ENCODE measurements around the gene SKI. TPM values are rescaled to one million over a fixed set of nuclear protein-coding genes. Genes with fewer than 3 reads are reported as not detected.

Gene SKI
- total RNA-seq, 1 donor from 2014 or later, result 19.3 TPM

- DNase-seq, result no peak
Observed at GRCh38 chr1:2209400-2210083, 18.6 kb upstream of the SKI start.

- no peak for DNase-seq
Observed at GRCh38 chr1:2210084-2210653, 17.9 kb upstream of the SKI start.

DNA sequence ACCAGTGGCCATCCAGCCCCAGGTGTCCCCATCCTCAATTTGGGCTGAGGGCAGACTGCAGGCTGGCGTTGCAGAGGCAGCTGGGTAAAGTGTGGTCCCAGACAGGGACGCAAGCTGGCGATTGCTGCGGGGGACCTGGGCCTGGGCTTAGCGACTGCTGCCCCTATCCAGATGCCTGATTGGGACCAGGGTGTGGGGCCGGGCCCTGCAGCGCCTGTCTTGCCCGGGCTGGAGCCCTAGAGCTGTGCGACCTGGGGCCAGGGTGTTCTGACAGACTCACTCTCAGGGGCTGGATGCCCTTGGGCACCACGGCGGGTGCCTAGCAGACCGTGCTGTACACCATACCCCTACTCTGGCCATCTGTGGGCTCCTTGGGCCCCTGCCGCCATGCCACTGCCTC is 17.3 kb upstream of the SKI start:
- DNase-seq, result no peak

GRCh38 chr1:2212274-2212531 is 15.9 kb upstream of the SKI start:
- no peak for DNase-seq

- DNase-seq, result peak; percentile 88
Observed at GRCh38 chr1:2212532-2213491, 15.3 kb upstream of the SKI start.

GRCh38 chr1:2213576-2214505 is 14.3 kb upstream of the SKI start:
- peak; percentile 68 for DNase-seq

DNA sequence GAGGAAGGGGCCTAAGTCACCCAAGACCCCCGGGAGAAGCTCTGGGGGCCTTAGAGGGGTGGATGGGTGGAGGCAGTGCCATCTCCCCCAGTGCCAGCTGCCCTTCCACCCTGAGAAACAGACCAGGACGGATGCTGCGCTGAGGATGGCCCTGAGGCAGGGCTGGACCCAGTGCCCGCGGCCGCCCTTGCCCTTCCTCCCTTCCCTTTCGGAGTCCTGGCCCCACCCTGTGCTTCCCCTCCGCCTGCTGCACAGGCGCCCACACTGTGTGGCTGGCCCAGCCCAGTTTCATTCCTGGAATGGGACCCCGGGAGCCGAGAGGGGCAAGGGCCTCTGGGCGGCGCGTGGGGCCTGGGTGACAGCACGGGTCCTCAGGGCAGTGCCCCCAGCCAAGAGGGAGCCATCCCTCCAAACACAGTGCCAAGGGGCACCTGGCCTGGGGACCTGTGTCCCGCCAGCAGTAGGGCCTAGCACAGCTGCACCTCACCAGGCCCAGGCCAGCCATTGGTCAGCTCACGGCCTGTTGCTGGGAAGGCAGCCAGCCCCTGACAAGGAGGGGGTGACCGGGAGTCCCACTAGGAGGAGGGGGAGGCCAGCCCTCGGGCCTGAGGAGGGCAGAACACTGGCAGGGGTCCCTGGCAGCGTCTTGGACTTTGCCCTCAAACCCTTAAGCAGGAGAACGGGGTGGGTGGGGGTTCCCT is 13.4 kb upstream of the SKI start:
- DNase-seq, result no peak

DNA sequence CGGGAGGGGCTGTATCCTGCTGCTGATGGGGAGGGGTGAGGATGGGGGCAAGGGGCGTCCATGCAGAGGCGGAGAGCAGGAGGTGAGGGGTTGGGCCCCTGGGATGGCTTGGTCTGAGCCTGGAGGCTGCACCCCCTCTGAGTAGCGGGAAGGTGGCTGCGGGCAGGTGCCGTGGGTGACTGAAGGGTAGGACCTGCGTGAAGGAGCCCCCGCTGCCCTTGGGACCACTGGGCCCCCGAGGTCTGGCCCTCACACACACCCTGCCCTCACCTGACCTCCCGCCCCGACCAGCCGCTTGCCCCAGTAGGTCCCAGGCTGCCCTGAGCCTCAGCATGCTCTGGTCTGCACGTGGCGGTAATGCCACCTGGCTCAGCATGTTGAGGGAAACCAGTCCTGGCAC is 12.8 kb upstream of the SKI start:
- no peak for DNase-seq

- DNase-seq, result no peak
Observed at GRCh38 chr1:2215909-2216766, 12.0 kb upstream of the SKI start.

GRCh38 chr1:2216767-2217058 is 11.4 kb upstream of the SKI start:
- no peak for DNase-seq

DNA sequence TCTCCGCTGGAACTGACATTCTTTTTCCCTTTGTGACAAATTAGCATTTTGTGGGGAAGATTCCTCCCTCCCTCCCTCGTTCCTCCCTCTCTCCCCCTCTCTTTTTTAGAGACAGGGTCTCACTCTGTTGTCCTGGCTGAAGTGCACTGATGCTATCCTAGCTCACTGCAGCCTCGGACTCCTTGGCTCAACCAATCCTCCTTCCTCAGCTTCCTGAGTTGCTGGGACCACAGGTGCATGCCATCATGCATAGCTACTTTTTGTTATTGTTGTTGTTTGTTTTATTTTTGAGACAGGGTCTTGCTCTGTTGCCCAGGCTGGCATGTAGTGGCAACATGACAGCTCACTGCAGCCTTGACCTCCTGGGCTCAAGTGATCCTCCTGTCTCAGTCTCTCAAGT is 6.8 kb upstream of the SKI start:
- no peak for DNase-seq

GRCh38 chr1:2224170-2224584 is 3.9 kb upstream of the SKI start:
- no peak for DNase-seq

- DNase-seq, result no peak
Observed at GRCh38 chr1:2224631-2225428, 3.3 kb upstream of the SKI start.

GRCh38 chr1:2226525-2227345 is 1.4 kb upstream of the SKI start:
- no peak for DNase-seq

DNA sequence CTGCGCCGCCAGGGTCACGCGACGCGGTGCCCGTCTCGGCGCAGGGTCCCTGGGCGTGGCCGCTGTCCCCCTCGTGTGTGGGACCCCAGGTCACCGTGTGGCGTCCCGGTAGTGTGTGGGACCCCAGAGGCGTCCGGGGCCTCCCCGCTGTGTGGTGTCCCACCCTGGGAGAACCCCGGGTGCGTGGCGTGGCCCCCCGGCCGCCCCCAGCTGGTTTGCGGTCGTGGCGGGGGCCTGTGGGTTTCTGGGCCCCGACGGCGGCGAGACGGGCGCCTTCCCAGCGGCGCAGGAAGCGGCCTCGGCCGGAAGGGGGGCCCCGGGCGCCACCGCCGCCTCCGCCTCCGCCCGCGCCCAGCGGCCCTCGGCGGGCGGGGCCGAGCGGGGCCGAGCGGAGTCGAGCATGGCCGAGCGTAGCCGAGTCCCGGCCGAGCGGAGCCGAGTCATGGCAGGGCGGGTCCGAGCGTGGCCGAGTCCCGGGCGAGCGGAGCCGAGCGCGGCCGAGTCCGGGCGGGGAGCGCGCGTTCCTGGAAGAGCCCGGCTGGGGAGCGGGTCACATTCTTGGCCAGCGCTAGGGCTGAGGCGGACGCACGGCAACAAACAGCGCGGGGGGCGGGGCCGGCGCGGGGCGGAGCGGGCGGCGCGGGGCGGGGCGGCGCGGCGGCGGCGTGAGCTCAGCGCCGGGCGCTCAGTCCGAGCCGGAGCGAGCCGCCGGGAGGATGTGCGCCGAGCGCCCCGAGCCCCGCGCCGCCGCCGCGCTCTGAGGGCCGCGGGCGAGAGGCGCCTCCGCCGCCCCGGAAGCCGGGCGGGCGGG is 568 bp upstream of the SKI start:
- DNase-seq, result peak; percentile 91

GRCh38 chr1:2228694-2229036 is 546 bp downstream of the SKI start:
- no peak for DNase-seq

DNA sequence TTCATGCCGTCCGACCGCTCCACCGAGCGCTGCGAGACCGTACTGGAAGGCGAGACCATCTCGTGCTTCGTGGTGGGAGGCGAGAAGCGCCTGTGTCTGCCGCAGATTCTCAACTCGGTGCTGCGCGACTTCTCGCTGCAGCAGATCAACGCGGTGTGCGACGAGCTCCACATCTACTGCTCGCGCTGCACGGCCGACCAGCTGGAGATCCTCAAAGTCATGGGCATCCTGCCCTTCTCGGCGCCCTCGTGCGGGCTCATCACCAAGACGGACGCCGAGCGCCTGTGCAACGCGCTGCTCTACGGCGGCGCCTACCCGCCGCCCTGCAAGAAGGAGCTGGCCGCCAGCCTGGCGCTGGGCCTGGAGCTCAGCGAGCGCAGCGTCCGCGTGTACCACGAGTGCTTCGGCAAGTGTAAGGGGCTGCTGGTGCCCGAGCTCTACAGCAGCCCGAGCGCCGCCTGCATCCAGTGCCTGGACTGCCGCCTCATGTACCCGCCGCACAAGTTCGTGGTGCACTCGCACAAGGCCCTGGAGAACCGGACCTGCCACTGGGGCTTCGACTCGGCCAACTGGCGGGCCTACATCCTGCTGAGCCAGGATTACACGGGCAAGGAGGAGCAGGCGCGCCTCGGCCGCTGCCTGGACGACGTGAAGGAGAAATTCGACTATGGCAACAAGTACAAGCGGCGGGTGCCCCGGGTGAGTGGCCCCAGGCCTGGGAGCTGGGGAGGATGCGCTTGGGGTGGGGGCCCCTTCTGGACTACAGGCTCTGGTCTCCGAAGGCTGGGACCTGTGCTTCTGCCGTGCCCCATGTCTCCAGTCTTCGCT is 1.1 kb downstream of the SKI start:
- peak; percentile 70 for DNase-seq

All from occipital lobe (tissue), 2 donors.